Measurements from ENCODE around the gene CD63.

Gene CD63

GRCh38 chr12:55733021-55733555 lies 4.3 kb upstream of the CD63 start:
- no peak for TF ChIP-seq CTCF (IDR thresholded peaks at IDR 0.05; ENCODE audit: insufficient read depth, missing control alignments)
- FAIRE-seq (no peak), DNase-seq (ENCODE audit: insufficient read length, low spot score) (no peak)

GRCh38 chr12:55732288-55732687 lies 3.5 kb upstream of the CD63 start:
- no peak for TF ChIP-seq CTCF (IDR thresholded peaks at IDR 0.05; ENCODE audit: insufficient read depth, missing control alignments)
- no peak for DNase-seq (ENCODE audit: insufficient read length, low spot score)
- no peak for FAIRE-seq

- no peak for FAIRE-seq
- DNase-seq (ENCODE audit: insufficient read length, low spot score) = no peak
- no peak for TF ChIP-seq CTCF (IDR thresholded peaks at IDR 0.05; ENCODE audit: insufficient read depth, missing control alignments)
These were observed 1.3 kb upstream of the CD63 start for GRCh38 chr12:55729819-55730818.

DNA sequence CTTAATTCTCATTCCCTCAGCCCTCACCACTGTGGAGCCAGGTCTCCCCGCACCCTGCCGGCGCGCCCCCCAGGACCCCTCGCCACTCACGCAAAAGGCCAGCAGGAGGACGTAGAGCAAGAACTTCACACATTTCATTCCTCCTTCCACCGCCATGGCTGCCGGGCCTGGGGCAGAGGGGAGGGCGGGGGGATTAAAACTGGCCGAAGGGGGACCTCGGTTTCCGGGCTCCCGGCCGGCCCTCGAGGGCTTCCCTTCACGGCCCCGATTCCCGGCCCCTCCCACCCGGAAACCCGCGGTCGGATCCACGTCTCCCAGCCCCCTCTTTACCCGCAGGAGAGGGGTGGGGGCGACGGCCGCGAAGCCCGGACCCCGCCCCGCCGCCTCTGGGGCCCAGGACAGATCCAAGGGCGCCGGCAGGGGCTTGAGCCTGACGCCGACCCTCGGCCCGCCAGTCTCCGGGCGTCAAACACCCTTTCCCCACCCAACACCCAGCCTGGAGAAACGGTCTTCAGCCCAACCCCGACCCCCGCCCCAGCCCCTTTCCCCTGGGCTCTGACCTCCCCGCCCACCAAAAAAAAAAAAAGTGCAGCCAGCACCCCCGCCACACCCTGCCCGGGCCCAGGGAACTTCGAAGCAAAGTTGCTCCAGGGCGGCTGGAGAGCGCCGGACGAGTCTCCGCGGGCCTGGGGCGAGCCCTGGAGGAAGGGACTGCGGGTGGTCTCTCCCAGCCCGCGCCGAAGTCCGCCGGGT lies 447 bp downstream of the CD63 start:
- no peak for TF ChIP-seq CTCF (IDR thresholded peaks at IDR 0.05; ENCODE audit: insufficient read depth, missing control alignments)
- DNase-seq (ENCODE audit: insufficient read length, low spot score) (no peak), FAIRE-seq (no peak)

GRCh38 chr12:55727643-55728185 lies 1.1 kb downstream of the CD63 start:
- no peak for TF ChIP-seq CTCF (IDR thresholded peaks at IDR 0.05; ENCODE audit: insufficient read depth, missing control alignments)
- DNase-seq (ENCODE audit: insufficient read length, low spot score) = no peak
- no peak for FAIRE-seq

DNA sequence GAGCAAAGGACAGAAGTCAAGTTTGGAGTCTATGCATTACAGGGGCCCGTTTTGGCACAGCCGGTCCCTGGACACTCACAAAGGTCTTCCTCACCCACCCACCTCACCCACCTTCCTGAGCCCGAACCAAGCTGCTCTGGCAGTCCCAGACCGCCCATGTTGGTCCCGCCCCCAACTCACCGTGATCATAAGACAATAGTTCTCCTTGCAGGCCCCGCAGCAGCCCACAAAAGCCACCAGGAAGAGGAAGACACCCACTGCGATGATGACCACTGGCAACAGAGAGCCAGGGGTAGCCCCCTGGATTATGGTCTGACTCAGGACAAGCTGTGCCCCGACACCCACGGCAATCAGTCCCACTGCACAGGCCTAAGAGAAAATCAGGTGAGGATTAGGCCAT lies 1.8 kb downstream of the CD63 start:
- TF ChIP-seq CTCF (IDR thresholded peaks at IDR 0.05; ENCODE audit: insufficient read depth, missing control alignments) = no peak
- DNase-seq (ENCODE audit: insufficient read length, low spot score) (no peak), FAIRE-seq (no peak)

All from D721Med (cell line).